Caco-2 (cell line): ENCODE measurements around the gene MGA. TPM values are rescaled to one million over a fixed set of nuclear protein-coding genes. Genes with fewer than 3 reads are reported as not detected.
A peak's percentile ranks its signal among the peaks of the same experiment; 100 is the strongest.

ENCODE experiments used
- BruUV-seq: library from RNA; stranded (reverse); fragments of 400-500 nt; replicated peaks from 2 replicates; lab custom pipeline; 2021; lab: Mats Ljungman, UMichigan
- CTCF ChIA-PET: fragments of 300-600 bp; sonication (Branson Sonifier 250); formaldehyde crosslinking; loops from one replicate; lab custom pipeline; 2022; ENCODE audit warnings: antibody characterized with exemption; lab: Charles Lee
- POLR2A ChIA-PET: fragments of 300-600 bp; sonication (Branson Sonifier 250); formaldehyde crosslinking; loops from one replicate; lab custom pipeline; 2022; ENCODE audit warnings: antibody characterized with exemption; lab: Charles Lee
- DNase-seq, 2 experiments: peaks; one replicate each; pipeline versions ENCODE4 v3.0.0 to v3.0.0-alpha.2; 2020 to 2022
- H3K27me3 ChIP-seq: replicated peaks from 2 replicates; pipeline ENCODE4 v1.6.0; 2011; ENCODE audit warnings: low read length; ENCODE audit not compliant: control insufficient read depth, insufficient read depth
- H3K36me3 ChIP-seq: 2 replicates; pipeline ENCODE4 v1.5.1; 2011; ENCODE audit warnings: low read length; ENCODE audit not compliant: control insufficient read depth, insufficient read depth
- H3K4me1 ChIP-seq: fragments of 250-450 bp; sonication (Bioruptor Pico); 2 replicates; pipeline ENCODE4 v1.5.1; 2020; ENCODE audit warnings: mild to moderate bottlenecking
- H3K4me3 ChIP-seq: 2 replicates; pipeline ENCODE4 v1.5.1; 2011; ENCODE audit warnings: low read depth, mild to moderate bottlenecking, control low read depth, low read length
- H3K9me3 ChIP-seq: fragments of 250-450 bp; sonication (Bioruptor Pico); 2 replicates; pipeline ENCODE4 v1.5.1; 2020; ENCODE audit warnings: mild to moderate bottlenecking, moderate library complexity
- H3K27ac Mint-ChIP-seq: one replicate; pipeline ENCODE4 v1.8.0; 2022; ENCODE audit warnings: mixed read lengths; ENCODE audit not compliant: unreplicated experiment
- H3K27me3 Mint-ChIP-seq: one replicate; pipeline ENCODE4 v1.8.0; 2022; ENCODE audit warnings: mixed read lengths; ENCODE audit not compliant: insufficient read depth, unreplicated experiment
- H3K36me3 Mint-ChIP-seq: one replicate; pipeline ENCODE4 v1.8.0; 2022; ENCODE audit warnings: mild to moderate bottlenecking, mixed read lengths; ENCODE audit not compliant: insufficient read depth, unreplicated experiment
- H3K4me1 Mint-ChIP-seq: one replicate; pipeline ENCODE4 v1.8.0; 2022; ENCODE audit warnings: low read depth, mixed read lengths; ENCODE audit not compliant: unreplicated experiment
- H3K4me3 Mint-ChIP-seq: one replicate; pipeline ENCODE4 v1.8.0; 2022; ENCODE audit warnings: mild to moderate bottlenecking, moderate library complexity, mixed read lengths; ENCODE audit not compliant: unreplicated experiment
- H3K9me3 Mint-ChIP-seq: one replicate; pipeline ENCODE4 v1.8.0; 2022; ENCODE audit warnings: mixed read lengths; ENCODE audit not compliant: unreplicated experiment
- intact Hi-C: fragments of 100-400 bp; cut with micrococcal nuclease; formaldehyde crosslinking; loops from one replicate; pipeline ENCODE4 v1.10.0; 2022; ENCODE audit not compliant: unreplicated experiment
- total RNA-seq: library from RNA; stranded (reverse); gene quantifications from 2 replicates; pipeline ENCODE4 v1.2.3, GENCODE V29; 2022
- TF ChIP-seq, protein P1 (sequence below), 2 experiments: fragments of 200-600 bp in 1 of 2; IDR thresholded peaks; 1 replicate in 1 of 2; 2 replicates in 1 of 2; pipeline versions ENCODE4 v1.5.1 to v1.8.0; 2011 to 2022; ENCODE audit warnings: antibody characterized with exemption in 1 of 2, control low read depth in 1 of 2, inconsistent platforms in 1 of 2, low read depth in 1 of 2, low read length in 1 of 2, mild to moderate bottlenecking in 1 of 2, moderate library complexity in 1 of 2; ENCODE audit not compliant: insufficient read depth in 1 of 2, severe bottlenecking in 1 of 2, unreplicated experiment in 1 of 2

The MGA gene
- total RNA-seq, 1 experiment from 2014 or later, result 59.6 TPM

DNA sequence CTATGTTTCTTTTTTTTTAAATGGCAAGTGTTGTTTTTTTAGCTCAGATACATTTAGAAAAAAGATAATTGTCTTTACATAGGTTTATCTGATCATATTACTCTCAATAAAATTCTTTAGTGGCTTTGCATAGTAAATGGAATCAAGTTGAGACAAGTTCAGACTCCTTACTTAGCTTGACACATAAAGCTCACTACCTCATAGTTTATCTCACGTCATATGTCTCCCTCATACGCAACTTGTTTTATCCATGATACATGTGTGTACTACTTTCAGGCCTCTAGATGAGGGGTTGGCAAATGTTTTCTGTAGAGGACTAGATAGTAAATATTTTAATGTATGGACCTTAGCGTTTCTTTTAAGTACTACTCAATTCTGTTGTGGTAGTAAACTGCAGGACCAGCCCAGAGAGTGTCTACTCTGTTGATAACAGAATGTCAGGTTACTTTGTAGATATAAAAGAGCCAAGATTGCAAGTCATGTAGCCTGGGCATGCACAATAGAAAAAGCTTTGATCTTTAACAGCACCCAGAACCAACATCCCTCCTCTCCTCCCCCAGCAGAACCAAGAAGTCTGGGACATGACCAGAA is 28.2 kb upstream of the MGA start:
- no peaks in the 10 kb centered on the region for H3K9me3 Mint-ChIP-seq
- H3K36me3 ChIP-seq, result no peaks in the 10 kb centered on the region
- intact Hi-C loops, result no loop called here
- H3K4me1 Mint-ChIP-seq, result peaks cover 35% of the 10 kb centered on the region
- peaks cover 6% of the 10 kb centered on the region for H3K36me3 Mint-ChIP-seq
- TF ChIP-seq, protein P1, sequence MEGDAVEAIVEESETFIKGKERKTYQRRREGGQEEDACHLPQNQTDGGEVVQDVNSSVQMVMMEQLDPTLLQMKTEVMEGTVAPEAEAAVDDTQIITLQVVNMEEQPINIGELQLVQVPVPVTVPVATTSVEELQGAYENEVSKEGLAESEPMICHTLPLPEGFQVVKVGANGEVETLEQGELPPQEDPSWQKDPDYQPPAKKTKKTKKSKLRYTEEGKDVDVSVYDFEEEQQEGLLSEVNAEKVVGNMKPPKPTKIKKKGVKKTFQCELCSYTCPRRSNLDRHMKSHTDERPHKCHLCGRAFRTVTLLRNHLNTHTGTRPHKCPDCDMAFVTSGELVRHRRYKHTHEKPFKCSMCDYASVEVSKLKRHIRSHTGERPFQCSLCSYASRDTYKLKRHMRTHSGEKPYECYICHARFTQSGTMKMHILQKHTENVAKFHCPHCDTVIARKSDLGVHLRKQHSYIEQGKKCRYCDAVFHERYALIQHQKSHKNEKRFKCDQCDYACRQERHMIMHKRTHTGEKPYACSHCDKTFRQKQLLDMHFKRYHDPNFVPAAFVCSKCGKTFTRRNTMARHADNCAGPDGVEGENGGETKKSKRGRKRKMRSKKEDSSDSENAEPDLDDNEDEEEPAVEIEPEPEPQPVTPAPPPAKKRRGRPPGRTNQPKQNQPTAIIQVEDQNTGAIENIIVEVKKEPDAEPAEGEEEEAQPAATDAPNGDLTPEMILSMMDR (IDR thresholded peaks at IDR 0.05; ENCODE audit: insufficient read depth in 1 of 2, low read depth in 1 of 2, low read length in 1 of 2, severe bottlenecking in 1 of 2, unreplicated experiment in 1 of 2), result no peak
- H3K4me1 ChIP-seq, result peaks cover 44% of the 10 kb centered on the region
- CTCF ChIA-PET, result interaction anchor here (0.6 kb wide), 1 partner anchor 152 kb away, joined by 5 read pairs; no protein-coding TSS in a partner anchor
- no peak overlapping the region for H3K27ac Mint-ChIP-seq
- H3K27me3 ChIP-seq, result no peaks in the 10 kb centered on the region
- H3K27me3 Mint-ChIP-seq, result no peaks in the 10 kb centered on the region
- H3K9me3 ChIP-seq, result no peaks in the 10 kb centered on the region
- BruUV-seq, result no TSS peak
- H3K4me3 ChIP-seq, result no peak overlapping the region
- DNase-seq, result no peak
- POLR2A ChIA-PET, result interaction anchor here (0.9 kb wide), 1 partner anchor 11 kb away, joined by 4 read pairs; no protein-coding TSS in a partner anchor
- no peak overlapping the region for H3K4me3 Mint-ChIP-seq

DNA sequence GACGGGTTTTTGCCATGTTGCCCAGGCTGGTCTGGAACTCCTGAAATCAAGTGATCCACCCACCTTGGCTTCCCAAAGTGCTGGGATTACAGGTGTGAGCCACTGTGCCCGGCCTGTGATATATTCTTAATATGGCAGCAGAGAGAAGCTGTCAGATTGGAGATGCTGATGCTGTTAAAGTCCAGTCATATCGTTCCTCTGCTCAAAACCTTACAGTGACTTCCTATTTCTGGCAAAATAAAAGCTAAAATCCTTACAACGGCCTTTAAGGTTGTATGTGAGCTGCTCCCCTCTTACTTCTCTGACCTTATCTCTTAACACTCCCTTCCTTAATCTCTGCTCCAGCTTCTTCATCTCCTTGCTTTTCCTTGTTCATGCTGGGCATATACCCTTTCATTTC is 26.6 kb upstream of the MGA start:
- no peaks in the 10 kb centered on the region for H3K9me3 ChIP-seq
- DNase-seq, result no peak
- no peaks in the 10 kb centered on the region for H3K27me3 ChIP-seq
- H3K9me3 Mint-ChIP-seq, result no peaks in the 10 kb centered on the region
- H3K36me3 Mint-ChIP-seq, result peaks cover 6% of the 10 kb centered on the region
- ChIA-PET POLR2A (interaction anchor here (0.6 to 1.0 kb wide), 3 partner anchors 11 to 27 kb away, joined by 3 read pairs; partner anchors contain the start of gene MGA), CTCF (no interaction called here)
- BruUV-seq, result no TSS peak
- H3K36me3 ChIP-seq, result no peaks in the 10 kb centered on the region
- no peaks in the 10 kb centered on the region for H3K27me3 Mint-ChIP-seq
- no peak overlapping the region for H3K27ac Mint-ChIP-seq
- H3K4me3 ChIP-seq, result no peak overlapping the region
- no peak overlapping the region for H3K4me3 Mint-ChIP-seq
- H3K4me1 Mint-ChIP-seq, result peaks cover 41% of the 10 kb centered on the region
- peaks cover 48% of the 10 kb centered on the region for H3K4me1 ChIP-seq
- TF ChIP-seq, protein P1 (IDR thresholded peaks at IDR 0.05; ENCODE audit: insufficient read depth in 1 of 2, low read depth in 1 of 2, low read length in 1 of 2, severe bottlenecking in 1 of 2, unreplicated experiment in 1 of 2), result no peak
- intact Hi-C loops, result no loop called here

DNA sequence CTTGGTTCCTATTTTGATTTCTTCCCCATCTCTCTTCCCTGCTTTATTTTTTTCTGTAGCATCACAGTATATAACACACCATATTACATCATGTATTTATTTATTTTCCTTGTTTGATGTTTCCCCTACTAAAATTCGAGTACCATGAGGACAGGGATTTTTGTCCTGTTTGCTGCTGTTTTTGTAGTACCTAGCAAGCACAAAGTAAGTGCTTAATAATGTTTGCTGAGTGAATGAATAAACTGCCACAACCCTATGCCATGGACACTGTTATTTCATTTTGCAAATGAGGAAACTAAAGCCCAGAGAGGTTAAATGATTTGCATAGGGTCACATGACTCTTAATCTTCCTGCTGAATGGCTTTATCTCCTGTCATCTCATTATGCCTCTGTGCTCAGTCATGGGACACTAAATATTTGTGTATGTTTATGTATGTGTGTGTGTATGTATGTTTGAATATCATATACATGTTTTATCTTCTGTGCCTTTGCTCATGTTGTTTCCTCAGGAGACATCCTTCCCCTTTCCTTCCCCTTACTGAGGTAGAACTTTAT is 26.1 kb upstream of the MGA start:
- no peak for DNase-seq
- H3K27me3 Mint-ChIP-seq, result no peaks in the 10 kb centered on the region
- no peaks in the 10 kb centered on the region for H3K36me3 ChIP-seq
- ChIA-PET POLR2A (interaction anchor here (0.6 to 1.0 kb wide), 3 partner anchors 12 to 26 kb away, joined by 3 read pairs; partner anchors contain the start of gene MGA), CTCF (no interaction called here)
- intact Hi-C loops, result no loop called here
- peaks cover 48% of the 10 kb centered on the region for H3K4me1 ChIP-seq
- no peaks in the 10 kb centered on the region for H3K9me3 Mint-ChIP-seq
- TF ChIP-seq, protein P1 (IDR thresholded peaks at IDR 0.05; ENCODE audit: insufficient read depth in 1 of 2, low read depth in 1 of 2, low read length in 1 of 2, severe bottlenecking in 1 of 2, unreplicated experiment in 1 of 2), result no peak
- H3K27ac Mint-ChIP-seq, result peak overlapping the region; percentile 2
- BruUV-seq, result no TSS peak
- peaks cover 37% of the 10 kb centered on the region for H3K4me1 Mint-ChIP-seq
- peaks cover 6% of the 10 kb centered on the region for H3K36me3 Mint-ChIP-seq
- H3K9me3 ChIP-seq, result no peaks in the 10 kb centered on the region
- no peaks in the 10 kb centered on the region for H3K27me3 ChIP-seq
- H3K4me3 ChIP-seq, result no peak overlapping the region
- no peak overlapping the region for H3K4me3 Mint-ChIP-seq
